NCI-H2196 (cell line): ENCODE data around the gene FGF18.
"Not testable (repeated sequence)": the region's sequence is repeated elsewhere in the genome, so short reads cannot be mapped to it uniquely, and the experiment has no call there.

ENCODE experiments used
- DNase-seq: peaks from one replicate; lab custom pipeline; 2025; ENCODE audit not compliant: unreplicated experiment; lab: John Stamatoyannopoulos, UW

The FGF18 gene

DNA sequence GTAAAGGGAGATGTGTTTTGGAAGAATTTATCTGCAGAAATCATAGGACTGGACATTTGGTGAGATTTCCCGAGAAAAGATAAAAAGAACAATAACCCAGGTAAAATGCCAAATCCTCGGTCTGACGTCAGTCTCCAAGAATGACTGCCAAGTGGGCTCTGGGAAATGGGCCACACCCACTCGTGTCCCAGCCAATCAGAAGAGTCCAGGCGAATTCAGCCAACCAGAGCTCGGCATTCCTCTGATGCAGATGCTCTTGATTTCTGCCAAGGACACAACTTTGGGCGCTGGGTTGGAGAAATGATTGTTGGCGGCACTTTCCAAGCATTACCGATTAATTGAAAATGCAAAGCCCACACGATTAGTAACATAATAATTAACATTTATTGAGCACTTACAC, 73.3 kb downstream of the FGF18 start:
- DNase-seq, result no peak

DNA sequence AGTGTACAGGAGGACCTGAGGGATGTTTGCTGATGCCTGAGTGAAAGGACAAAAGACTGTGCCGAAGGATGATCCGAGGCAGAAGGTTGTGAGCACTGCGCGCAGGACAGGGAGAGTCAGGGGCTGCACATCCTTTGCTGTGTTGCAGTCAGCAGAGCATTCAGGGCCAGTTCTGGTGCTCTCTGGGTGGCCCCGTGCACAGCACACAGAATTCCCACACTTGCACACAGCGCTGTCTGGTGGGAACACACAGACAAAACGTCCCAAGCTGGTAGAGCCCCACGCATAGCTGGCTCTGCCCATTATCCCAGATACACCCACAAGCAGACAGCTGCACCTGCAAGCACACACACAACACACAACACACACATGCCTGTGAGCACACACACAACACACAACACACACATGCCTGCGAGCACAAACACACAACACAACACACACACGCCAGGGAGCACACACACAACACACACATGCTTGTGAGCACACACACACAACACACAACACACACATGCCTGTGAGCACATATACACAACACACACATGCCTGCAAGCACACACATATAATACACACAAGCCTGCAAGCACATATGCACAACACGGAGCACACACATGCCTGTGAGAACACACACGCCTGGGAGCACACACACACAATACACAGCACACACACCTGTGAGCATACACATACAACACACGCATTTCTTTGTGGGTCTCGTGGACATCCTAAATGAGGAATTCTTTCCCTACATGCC, 74.4 kb downstream of the FGF18 start:
- no peak for DNase-seq

DNA sequence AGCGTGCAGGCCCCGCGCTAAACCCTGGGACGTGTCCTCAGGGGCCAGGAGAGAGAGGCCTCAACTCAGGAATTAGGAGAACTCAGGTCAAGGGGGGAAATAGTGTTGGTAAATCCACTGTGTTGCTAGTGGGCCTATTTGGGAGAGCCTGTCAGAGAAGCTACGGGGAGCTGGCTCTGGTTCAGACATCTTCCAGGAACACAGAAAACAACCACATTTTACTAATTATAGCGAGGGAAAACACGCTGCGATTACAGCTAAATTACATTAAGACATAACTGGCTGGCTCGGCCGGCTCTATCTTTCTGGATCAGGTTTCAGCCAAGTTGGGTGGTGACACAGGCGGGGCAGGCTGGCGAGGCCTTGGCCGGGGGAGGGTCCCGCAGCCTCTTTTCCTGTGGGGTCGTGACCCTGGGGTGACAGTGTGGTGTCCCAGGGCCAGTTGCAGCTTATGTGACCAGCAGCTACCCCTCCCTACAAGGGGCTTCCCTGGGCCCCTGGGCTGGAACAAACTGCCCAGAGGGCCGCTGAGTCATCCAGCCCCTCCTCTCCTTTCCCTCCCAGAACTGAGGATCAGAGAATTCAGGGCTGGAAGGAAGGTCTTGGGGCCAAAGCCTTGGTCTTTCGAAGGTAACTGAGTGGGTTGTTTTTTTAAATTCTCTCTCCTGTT, 75.1 kb downstream of the FGF18 start:
- DNase-seq, result no peak

DNA sequence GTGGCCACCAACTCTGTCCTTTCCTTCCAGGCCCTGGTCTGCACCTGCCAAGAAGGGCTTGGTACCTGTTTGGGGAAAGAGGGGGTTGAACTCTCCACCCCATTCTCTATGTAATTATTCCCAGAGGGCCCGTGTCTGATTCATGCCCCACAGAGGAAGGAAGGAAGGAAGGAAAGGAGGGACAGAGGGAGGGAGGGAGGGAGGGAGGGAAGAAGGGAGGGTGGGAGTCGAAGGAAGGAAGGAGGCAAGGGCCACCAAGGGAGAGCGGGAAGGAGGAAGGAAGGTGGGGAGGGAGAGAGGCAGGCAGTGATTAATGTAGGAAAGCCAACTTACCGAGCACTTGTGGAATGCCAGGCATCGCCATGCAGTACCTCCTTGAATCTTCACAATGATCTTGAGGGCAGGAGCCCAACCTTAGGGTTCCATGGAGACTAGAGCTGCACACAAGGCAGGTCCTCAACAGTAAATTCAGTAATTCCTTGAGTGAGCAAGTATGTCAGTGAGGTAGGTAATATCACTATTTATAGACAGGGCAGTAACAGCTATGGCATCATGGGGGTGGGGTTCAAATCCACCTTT, 75.8 kb downstream of the FGF18 start:
- no peak for DNase-seq

DNA sequence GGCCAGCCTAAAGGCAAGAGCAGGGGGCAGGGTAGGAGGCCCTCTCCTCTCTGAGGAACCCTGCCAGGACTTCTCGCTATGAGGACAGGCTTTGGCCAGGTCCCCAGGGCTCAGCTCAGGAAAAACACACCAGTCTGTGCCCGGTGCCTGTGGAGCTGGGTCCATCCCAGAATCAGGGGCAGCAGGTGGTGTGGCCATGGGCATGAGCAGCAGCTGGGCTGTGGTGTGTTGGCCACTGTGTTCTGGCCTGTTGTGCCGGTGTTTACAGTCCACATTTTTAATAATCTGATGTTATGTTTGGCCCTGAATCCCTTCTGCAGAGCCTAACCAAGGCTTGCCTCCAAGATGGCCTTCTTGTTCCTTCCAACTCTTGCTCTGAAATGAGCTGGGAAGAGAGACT, 77.0 kb downstream of the FGF18 start:
- no peak for DNase-seq

DNA sequence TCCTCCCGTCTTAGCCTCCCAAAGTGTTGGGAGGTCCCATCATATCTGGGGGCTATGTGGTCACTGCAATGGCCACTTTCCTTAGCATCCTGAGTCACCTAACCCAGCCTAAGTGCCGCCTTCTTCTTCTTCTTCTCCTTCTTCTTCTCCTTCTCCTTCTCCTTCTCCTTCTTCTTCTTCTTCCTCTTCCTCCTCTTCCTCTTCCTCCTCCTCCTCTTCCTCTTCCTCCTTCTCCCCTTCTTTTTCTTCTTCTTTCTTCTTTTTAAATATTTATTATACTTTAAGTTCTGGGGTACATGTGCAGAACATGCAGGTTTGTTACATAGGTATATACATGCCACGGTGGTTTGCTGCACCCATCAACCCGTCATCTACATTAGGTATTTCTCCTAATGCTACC, 78.0 kb downstream of the FGF18 start:
- DNase-seq, result not testable (repeated sequence)

DNA sequence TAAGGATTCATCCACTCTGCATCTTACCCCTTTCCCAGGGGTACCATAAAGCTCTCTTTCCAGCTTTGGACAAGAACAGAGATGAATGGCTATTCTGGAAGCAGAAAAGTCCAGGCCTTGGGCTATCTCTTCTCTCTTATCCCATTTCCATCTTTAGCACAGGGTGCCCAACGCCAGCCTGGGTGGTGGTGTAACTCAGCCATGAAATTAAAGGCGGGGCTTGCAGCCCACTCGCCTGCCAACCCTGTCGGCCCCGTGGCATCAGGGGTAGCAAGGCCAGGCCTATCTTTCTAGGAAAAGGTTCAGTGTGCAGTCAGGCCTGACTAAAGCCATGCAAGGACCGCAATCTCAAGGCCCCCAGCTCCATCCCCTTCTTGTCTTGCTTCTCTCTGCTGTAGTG, 78.7 kb downstream of the FGF18 start:
- DNase-seq, result no peak

DNA sequence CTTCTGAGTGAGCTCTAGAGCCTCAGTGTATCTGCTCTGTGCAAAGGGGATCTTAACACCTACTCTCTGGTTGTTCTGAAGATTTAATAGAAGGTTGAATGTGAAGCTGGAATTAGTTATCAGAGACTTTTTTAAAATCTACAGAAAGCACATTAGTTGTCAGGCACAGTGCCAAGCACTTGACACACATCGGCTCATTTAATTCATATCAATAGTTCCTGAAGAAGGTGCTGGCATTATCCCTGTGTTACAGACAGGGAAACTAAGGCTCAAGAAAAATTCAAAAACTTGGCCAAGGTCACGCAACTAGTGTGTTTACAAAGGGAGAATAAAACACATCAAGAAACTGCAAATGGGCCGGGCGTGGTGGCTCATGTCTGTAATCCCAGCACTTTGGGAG, 80.2 kb downstream of the FGF18 start:
- no peak for DNase-seq

DNA sequence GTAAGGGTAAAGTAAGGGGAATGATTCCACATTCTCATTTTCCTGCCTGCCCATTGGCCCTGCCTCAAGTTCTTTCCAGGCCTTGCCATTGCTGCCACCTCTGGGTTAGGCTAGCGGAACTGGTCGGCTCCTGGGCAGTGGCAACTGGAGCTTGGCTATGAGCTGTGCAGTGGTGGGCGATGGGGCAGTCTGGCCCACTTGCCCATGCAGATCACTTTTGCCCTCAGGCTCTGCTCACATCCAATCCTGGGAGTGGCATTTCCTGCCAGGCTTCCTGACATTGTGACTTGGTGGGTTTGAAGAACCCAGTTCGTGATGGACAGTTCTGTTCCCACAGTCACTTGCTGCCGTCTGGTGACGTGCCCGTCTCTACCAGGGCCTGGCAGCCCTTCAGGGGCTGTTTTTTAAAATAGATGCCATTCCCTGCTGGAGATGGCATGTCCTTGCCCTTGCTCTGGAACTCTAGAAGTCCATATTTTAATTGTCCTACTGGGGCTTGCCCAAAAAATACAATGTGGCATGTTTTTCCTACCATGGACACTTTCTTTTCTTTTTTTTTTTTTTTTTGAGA, 86.1 kb downstream of the FGF18 start:
- no peak for DNase-seq

DNA sequence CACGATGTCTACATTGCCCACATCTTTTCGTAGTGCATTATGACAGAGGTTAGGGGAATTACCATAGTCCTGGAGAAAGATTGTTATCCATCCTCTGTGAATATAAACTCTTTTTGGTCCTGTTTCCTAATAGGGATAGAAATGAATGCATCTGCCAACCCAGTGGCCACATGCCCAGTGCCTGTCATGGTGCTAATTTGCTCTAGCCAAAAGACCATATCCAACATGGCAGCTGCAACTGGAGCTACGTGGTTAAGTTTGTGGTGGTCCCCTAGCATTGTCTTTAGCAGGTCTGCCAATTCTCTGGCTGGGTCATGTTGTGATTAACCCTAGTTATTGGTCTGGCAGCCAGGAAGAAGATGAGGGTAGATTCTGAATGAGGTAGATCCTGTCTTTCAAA, 87.5 kb downstream of the FGF18 start:
- no peak for DNase-seq
